ENCODE measurements around the gene TTLL10.
"Not testable (repeated sequence)": the region's sequence is repeated elsewhere in the genome, so short reads cannot be mapped to it uniquely, and the experiment has no call there.

- TF ChIP-seq CTCF (conservative IDR thresholded peaks at IDR 0.05); EZH2 (IDR thresholded peaks at IDR 0.05; ENCODE audit: low read depth): not testable (repeated sequence)
Observed at GRCh38 chr1:1152431-1152830, 21.2 kb upstream of the TTLL10 start.

All from PC-9 (cell line).